ENCODE data around the gene GPAT2. TPM values are rescaled to one million over a fixed set of nuclear protein-coding genes. Genes with fewer than 3 reads are reported as not detected.
A peak's percentile ranks its signal among the peaks of the same experiment; 100 is the strongest.
"Not testable (repeated sequence)": the region's sequence is repeated elsewhere in the genome, so short reads cannot be mapped to it uniquely, and the experiment has no call there.

The GPAT2 gene
- total RNA-seq, 3 donors from 2014 or later (not counting 1 experiment from before 2014, with no cell fraction given), result 2.3 to 6.0 (median 3.8) TPM

- Histone ChIP-seq H3K36me3 (ENCODE audit: control insufficient read depth, insufficient read depth, low read length) (no peaks in the 10 kb centered on the region), H3K27me3 (ENCODE audit: control insufficient read depth, insufficient read depth, low read length) (no peaks in the 10 kb centered on the region), H3K4me1 (ENCODE audit: control insufficient read depth, insufficient read depth, low read length) (no peaks in the 10 kb centered on the region), H3K9me3 (ENCODE audit: control insufficient read depth, insufficient read depth, low read length) (no peaks in the 10 kb centered on the region), H3K27ac (ENCODE audit: low read length) (no peak overlapping the region), H3K4me3 (ENCODE audit: low read length) (no peak overlapping the region)
- 95% methylated on average over 24 of the region's 27 CpGs for WGBS (ENCODE audit: insufficient coverage)
- Mint-ChIP-seq H3K4me3 (no peak overlapping the region), H3K27ac (no peak overlapping the region), H3K36me3 (no peaks in the 10 kb centered on the region), H3K9me3 (no peaks in the 10 kb centered on the region), H3K4me1 (peaks cover 0 to 6% of the 10 kb centered on the region in 2 donors), H3K27me3 (ENCODE audit: low read depth in 2 of 2) (no peaks in the 10 kb centered on the region)
- no peak for DNase-seq
- ATAC-seq, result no peak
- intact Hi-C loops (cut with micrococcal nuclease), result loop anchor here (10.0 kb wide), 4 partner anchors 90 to 480 kb away; partner anchors contain the start of genes ADRA2B, CIAO1, NEURL3 and TMEM127
- TF ChIP-seq CTCF (IDR thresholded peaks at IDR 0.05), result no peak
Observed at GRCh38 chr2:96024336-96025193, 10.2 kb downstream of the GPAT2 start.

GRCh38 chr2:96023701-96024100, 11.0 kb downstream of the GPAT2 start:
- H3K9me3 Mint-ChIP-seq; H3K27me3 ChIP-seq (ENCODE audit: control insufficient read depth, insufficient read depth, low read length); H3K27me3 Mint-ChIP-seq (ENCODE audit: low read depth in 2 of 2); H3K4me1 ChIP-seq (ENCODE audit: control insufficient read depth, insufficient read depth, low read length); H3K36me3 ChIP-seq (ENCODE audit: control insufficient read depth, insufficient read depth, low read length); H3K4me3 Mint-ChIP-seq; H3K4me1 Mint-ChIP-seq; H3K9me3 ChIP-seq (ENCODE audit: control insufficient read depth, insufficient read depth, low read length); H3K4me3 ChIP-seq (ENCODE audit: low read length); H3K36me3 Mint-ChIP-seq; ATAC-seq; H3K27ac ChIP-seq (ENCODE audit: low read length); H3K27ac Mint-ChIP-seq; DNase-seq: not testable (repeated sequence)
- intact Hi-C loops (cut with micrococcal nuclease), result loop anchor here (10.0 kb wide), 4 partner anchors 91 to 481 kb away; partner anchors contain the start of genes ADRA2B, CIAO1, NEURL3 and TMEM127
- WGBS (ENCODE audit: insufficient coverage), result 95% methylated on average over 3 of the region's 7 CpGs

GRCh38 chr2:96022701-96023447, 11.8 kb downstream of the GPAT2 start:
- DNase-seq (peak; percentile 71 to 86), ATAC-seq (peak; percentile 84 to 98 (median 95))
- H3K4me3 ChIP-seq (ENCODE audit: low read length); H3K27me3 Mint-ChIP-seq (ENCODE audit: low read depth in 2 of 2); H3K27ac ChIP-seq (ENCODE audit: low read length); H3K27me3 ChIP-seq (ENCODE audit: control insufficient read depth, insufficient read depth, low read length); H3K27ac Mint-ChIP-seq; H3K36me3 Mint-ChIP-seq; H3K36me3 ChIP-seq (ENCODE audit: control insufficient read depth, insufficient read depth, low read length); H3K9me3 Mint-ChIP-seq; H3K4me1 Mint-ChIP-seq; H3K4me3 Mint-ChIP-seq; H3K4me1 ChIP-seq (ENCODE audit: control insufficient read depth, insufficient read depth, low read length); H3K9me3 ChIP-seq (ENCODE audit: control insufficient read depth, insufficient read depth, low read length): not testable (repeated sequence)
- intact Hi-C loops (cut with micrococcal nuclease), result loop anchor here (10.0 kb wide), 4 partner anchors 92 to 482 kb away; partner anchors contain the start of genes ADRA2B, CIAO1, NEURL3 and TMEM127
- WGBS (ENCODE audit: insufficient coverage), result 80% methylated on average over 12 of the region's 19 CpGs
- peak; percentile 66 for TF ChIP-seq CTCF (IDR thresholded peaks at IDR 0.05)

- not testable (repeated sequence) for H3K36me3 Mint-ChIP-seq, H3K4me3 Mint-ChIP-seq
- WGBS (ENCODE audit: insufficient coverage), result 83% methylated on average over 6 of the region's 7 CpGs
Observed at GRCh38 chr2:96022126-96022525, 12.6 kb downstream of the GPAT2 start.

GRCh38 chr2:96021142-96021541, 13.6 kb downstream of the GPAT2 start:
- not testable (repeated sequence) for H3K36me3 ChIP-seq (ENCODE audit: control insufficient read depth, insufficient read depth, low read length); ATAC-seq; DNase-seq; H3K4me1 Mint-ChIP-seq; H3K27me3 Mint-ChIP-seq (ENCODE audit: low read depth in 2 of 2); H3K36me3 Mint-ChIP-seq; H3K27ac ChIP-seq (ENCODE audit: low read length); H3K4me3 ChIP-seq (ENCODE audit: low read length); H3K9me3 ChIP-seq (ENCODE audit: control insufficient read depth, insufficient read depth, low read length); H3K27me3 ChIP-seq (ENCODE audit: control insufficient read depth, insufficient read depth, low read length); H3K9me3 Mint-ChIP-seq; H3K4me3 Mint-ChIP-seq; H3K27ac Mint-ChIP-seq; H3K4me1 ChIP-seq (ENCODE audit: control insufficient read depth, insufficient read depth, low read length)
- intact Hi-C loops (cut with micrococcal nuclease), result loop anchor here (10.0 kb wide), 4 partner anchors 94 to 484 kb away; partner anchors contain the start of genes ADRA2B, CIAO1, NEURL3 and TMEM127
- WGBS (ENCODE audit: insufficient coverage), result 92% methylated on average over 4 of the region's 4 CpGs

More at GRCh38 chr2:96022126-96022525, 12.6 kb downstream of the GPAT2 start:
- ATAC-seq; DNase-seq; H3K4me1 ChIP-seq (ENCODE audit: control insufficient read depth, insufficient read depth, low read length); H3K27ac Mint-ChIP-seq; H3K27ac ChIP-seq (ENCODE audit: low read length); H3K4me3 ChIP-seq (ENCODE audit: low read length); H3K9me3 Mint-ChIP-seq; H3K27me3 Mint-ChIP-seq (ENCODE audit: low read depth in 2 of 2); H3K4me1 Mint-ChIP-seq; H3K36me3 ChIP-seq (ENCODE audit: control insufficient read depth, insufficient read depth, low read length); H3K27me3 ChIP-seq (ENCODE audit: control insufficient read depth, insufficient read depth, low read length); H3K9me3 ChIP-seq (ENCODE audit: control insufficient read depth, insufficient read depth, low read length): not testable (repeated sequence)
- intact Hi-C loops (cut with micrococcal nuclease), result loop anchor here (10.0 kb wide), 4 partner anchors 93 to 483 kb away; partner anchors contain the start of genes ADRA2B, CIAO1, NEURL3 and TMEM127

- not testable (repeated sequence) for DNase-seq; H3K36me3 ChIP-seq (ENCODE audit: control insufficient read depth, insufficient read depth, low read length); H3K9me3 ChIP-seq (ENCODE audit: control insufficient read depth, insufficient read depth, low read length); H3K4me1 Mint-ChIP-seq; H3K4me1 ChIP-seq (ENCODE audit: control insufficient read depth, insufficient read depth, low read length); ATAC-seq; H3K4me3 Mint-ChIP-seq; H3K9me3 Mint-ChIP-seq; H3K4me3 ChIP-seq (ENCODE audit: low read length); H3K27me3 ChIP-seq (ENCODE audit: control insufficient read depth, insufficient read depth, low read length); H3K27me3 Mint-ChIP-seq (ENCODE audit: low read depth in 2 of 2); H3K36me3 Mint-ChIP-seq; H3K27ac Mint-ChIP-seq; H3K27ac ChIP-seq (ENCODE audit: low read length)
- intact Hi-C loops (cut with micrococcal nuclease), result loop anchor here (10.0 kb wide), 5 partner anchors 95 to 815 kb away; partner anchors contain the start of genes ADRA2B, CIAO1, NEURL3 and TMEM127
- 80% methylated on average over 1 of the region's 9 CpGs for WGBS (ENCODE audit: insufficient coverage)
Observed at GRCh38 chr2:96019909-96020590, 14.7 kb downstream of the GPAT2 start.
